Effector CD8-positive, alpha-beta T cell (primary cell): Measurements from ENCODE around the gene SDR39U1.

Experiments
- DNase-seq: peaks from one replicate; lab custom pipeline; 2025; lab: John Stamatoyannopoulos, UW

The SDR39U1 gene

GRCh38 chr14:24411443-24412389, 30.9 kb downstream of the SDR39U1 start:
- no peak for DNase-seq

- no peak for DNase-seq
Observed at GRCh38 chr14:24409956-24410355, 32.6 kb downstream of the SDR39U1 start.

GRCh38 chr14:24409192-24409591, 33.4 kb downstream of the SDR39U1 start:
- DNase-seq = no peak

GRCh38 chr14:24408764-24409163, 33.8 kb downstream of the SDR39U1 start:
- DNase-seq = no peak

GRCh38 chr14:24407608-24408325, 34.8 kb downstream of the SDR39U1 start:
- DNase-seq = no peak

GRCh38 chr14:24406416-24406815, 36.2 kb downstream of the SDR39U1 start:
- DNase-seq = no peak

GRCh38 chr14:24404814-24405213, 37.8 kb downstream of the SDR39U1 start:
- no peak for DNase-seq

GRCh38 chr14:24403294-24403998, 39.1 kb downstream of the SDR39U1 start:
- no peak for DNase-seq

- DNase-seq = no peak
Observed at GRCh38 chr14:24401810-24402702, 40.5 kb downstream of the SDR39U1 start.

GRCh38 chr14:24399999-24400718, 42.4 kb downstream of the SDR39U1 start:
- no peak for DNase-seq

- no peak for DNase-seq
Observed at GRCh38 chr14:24399447-24399822, 43.1 kb downstream of the SDR39U1 start.

- DNase-seq = peak; percentile 34
Observed at GRCh38 chr14:24398653-24399446, 43.7 kb downstream of the SDR39U1 start, which contains the start of gene NYNRIN. Gene NYNRIN (plus strand): TSS chr14:24399003. CDS start chr14:24399247, 244 bp downstream.

- DNase-seq = no peak
Observed at GRCh38 chr14:24398293-24398652, 44.3 kb downstream of the SDR39U1 start.

- DNase-seq = no peak
Observed at GRCh38 chr14:24397639-24398292, 44.8 kb downstream of the SDR39U1 start.

GRCh38 chr14:24395609-24396582, 46.7 kb downstream of the SDR39U1 start:
- DNase-seq = no peak

- no peak for DNase-seq
Observed at GRCh38 chr14:24394275-24394674, 48.3 kb downstream of the SDR39U1 start.

- DNase-seq = no peak
Observed at GRCh38 chr14:24392325-24393091, 50.1 kb downstream of the SDR39U1 start.
